ENCODE data around the gene DPP10.

Gene DPP10

GRCh38 chr2:115105966-115106365 lies 663.5 kb downstream of the DPP10 start:
- Mint-ChIP-seq H3K27ac (no peak overlapping the region), H3K4me3 (no peak overlapping the region), H3K27me3 (no peaks in the 10 kb centered on the region), H3K9me3 (peaks cover 0 to 4% of the 10 kb centered on the region in 2 donors), H3K4me1 (no peaks in the 10 kb centered on the region)
- DNase-seq (no peak), ATAC-seq (no peak)

GRCh38 chr2:115115135-115115534 lies 672.7 kb downstream of the DPP10 start:
- DNase-seq = no peak

GRCh38 chr2:115118306-115118705 lies 675.9 kb downstream of the DPP10 start:
- Mint-ChIP-seq H3K4me1 (no peaks in the 10 kb centered on the region), H3K9me3 (peaks cover 0 to 9% of the 10 kb centered on the region in 2 donors), H3K27ac (no peak overlapping the region), H3K4me3 (no peak overlapping the region), H3K27me3 (no peaks in the 10 kb centered on the region)
- ATAC-seq = no peak
- no peak for DNase-seq

More at GRCh38 chr2:115115135-115115534, 672.7 kb downstream of the DPP10 start:
- ATAC-seq = no peak
- Mint-ChIP-seq H3K9me3 (no peaks in the 10 kb centered on the region), H3K4me1 (no peaks in the 10 kb centered on the region), H3K27me3 (no peaks in the 10 kb centered on the region), H3K27ac (no peak overlapping the region), H3K4me3 (no peak overlapping the region)

GRCh38 chr2:115119086-115119485 lies 676.6 kb downstream of the DPP10 start:
- H3K27ac Mint-ChIP-seq = no peak overlapping the region
- DNase-seq (no peak), ATAC-seq (no peak)
- no peaks in the 10 kb centered on the region for H3K27me3 Mint-ChIP-seq
- H3K9me3 Mint-ChIP-seq = peaks cover under 1 to 9% of the 10 kb centered on the region in 2 donors
- H3K4me3 Mint-ChIP-seq = no peak overlapping the region
- H3K4me1 Mint-ChIP-seq = no peaks in the 10 kb centered on the region

- Mint-ChIP-seq H3K27ac (peak overlapping the region in 1 of 2 donors; percentile 46), H3K27me3 (no peaks in the 10 kb centered on the region), H3K4me3 (no peak overlapping the region), H3K4me1 (no peaks in the 10 kb centered on the region), H3K9me3 (peaks cover 4 to 9% of the 10 kb centered on the region in 2 donors)
- DNase-seq = no peak
- no peak for ATAC-seq
Measured at GRCh38 chr2:115122701-115123100, 680.3 kb downstream of the DPP10 start.

- H3K9me3 Mint-ChIP-seq = peaks cover 4 to 13% of the 10 kb centered on the region in 2 donors
- ATAC-seq (no peak), DNase-seq (no peak)
- H3K27me3 Mint-ChIP-seq = no peaks in the 10 kb centered on the region
- H3K4me1 Mint-ChIP-seq = no peaks in the 10 kb centered on the region
- no peak overlapping the region for H3K4me3 Mint-ChIP-seq
- H3K27ac Mint-ChIP-seq = no peak overlapping the region
Measured at GRCh38 chr2:115124817-115125216, 682.4 kb downstream of the DPP10 start.

GRCh38 chr2:115129536-115129935 lies 687.1 kb downstream of the DPP10 start:
- peaks cover 0 to 9% of the 10 kb centered on the region in 2 donors for H3K9me3 Mint-ChIP-seq
- no peak for ATAC-seq
- no peaks in the 10 kb centered on the region for H3K27me3 Mint-ChIP-seq
- no peak for DNase-seq
- no peak overlapping the region for H3K27ac Mint-ChIP-seq
- H3K4me1 Mint-ChIP-seq = no peaks in the 10 kb centered on the region
- H3K4me3 Mint-ChIP-seq = no peak overlapping the region

- H3K4me3 Mint-ChIP-seq = peak overlapping the region; percentile 39 to 44
- DNase-seq = no peak
- no peak for ATAC-seq
- peaks cover 29% of the 10 kb centered on the region for H3K27me3 Mint-ChIP-seq
- no peak overlapping the region for H3K27ac Mint-ChIP-seq
- H3K9me3 Mint-ChIP-seq = no peaks in the 10 kb centered on the region
- peaks cover 5% of the 10 kb centered on the region for H3K4me1 Mint-ChIP-seq
Measured at GRCh38 chr2:115160531-115161080, 718.2 kb downstream of the DPP10 start.

- DNase-seq (no peak), ATAC-seq (no peak)
- Mint-ChIP-seq H3K9me3 (no peaks in the 10 kb centered on the region), H3K27ac (no peak overlapping the region), H3K4me3 (peak overlapping the region; percentile 39 to 44), H3K27me3 (peaks cover 29% of the 10 kb centered on the region), H3K4me1 (peaks cover 5% of the 10 kb centered on the region)
Measured at GRCh38 chr2:115161081-115161770, 718.8 kb downstream of the DPP10 start.

GRCh38 chr2:115161771-115162493 lies 719.5 kb downstream of the DPP10 start:
- peaks cover 5% of the 10 kb centered on the region for H3K4me1 Mint-ChIP-seq
- H3K9me3 Mint-ChIP-seq = no peaks in the 10 kb centered on the region
- no peak for ATAC-seq
- H3K4me3 Mint-ChIP-seq = no peak overlapping the region
- H3K27me3 Mint-ChIP-seq = peaks cover 29% of the 10 kb centered on the region
- H3K27ac Mint-ChIP-seq = no peak overlapping the region
- no peak for DNase-seq

GRCh38 chr2:115162494-115163293 lies 720.3 kb downstream of the DPP10 start:
- H3K27me3 Mint-ChIP-seq = peaks cover 29% of the 10 kb centered on the region
- no peak for DNase-seq
- H3K4me3 Mint-ChIP-seq = no peak overlapping the region
- no peak for ATAC-seq
- H3K4me1 Mint-ChIP-seq = peaks cover 5% of the 10 kb centered on the region
- H3K9me3 Mint-ChIP-seq = no peaks in the 10 kb centered on the region
- H3K27ac Mint-ChIP-seq = no peak overlapping the region

GRCh38 chr2:115163572-115163971 lies 721.1 kb downstream of the DPP10 start:
- ATAC-seq = no peak

GRCh38 chr2:115165529-115166109 lies 723.2 kb downstream of the DPP10 start:
- no peak overlapping the region for H3K27ac Mint-ChIP-seq
- H3K9me3 Mint-ChIP-seq = no peaks in the 10 kb centered on the region
- DNase-seq = no peak
- ATAC-seq = no peak
- peaks cover 24% of the 10 kb centered on the region for H3K27me3 Mint-ChIP-seq
- H3K4me1 Mint-ChIP-seq = peaks cover 4% of the 10 kb centered on the region
- H3K4me3 Mint-ChIP-seq = no peak overlapping the region

More at GRCh38 chr2:115163572-115163971, 721.1 kb downstream of the DPP10 start:
- H3K9me3 Mint-ChIP-seq = no peaks in the 10 kb centered on the region
- DNase-seq = no peak
- peaks cover 5% of the 10 kb centered on the region for H3K4me1 Mint-ChIP-seq
- peaks cover 29% of the 10 kb centered on the region for H3K27me3 Mint-ChIP-seq
- H3K4me3 Mint-ChIP-seq = no peak overlapping the region
- H3K27ac Mint-ChIP-seq = no peak overlapping the region

- ATAC-seq (no peak), DNase-seq (no peak)
- Mint-ChIP-seq H3K27me3 (peaks cover 4% of the 10 kb centered on the region), H3K27ac (no peak overlapping the region), H3K4me3 (no peak overlapping the region), H3K4me1 (no peaks in the 10 kb centered on the region), H3K9me3 (no peaks in the 10 kb centered on the region)
Measured at GRCh38 chr2:115168457-115168856, 726.0 kb downstream of the DPP10 start.

GRCh38 chr2:115169814-115170213 lies 727.4 kb downstream of the DPP10 start:
- H3K4me1 Mint-ChIP-seq = no peaks in the 10 kb centered on the region
- DNase-seq = no peak
- ATAC-seq = no peak
- H3K27me3 Mint-ChIP-seq = no peaks in the 10 kb centered on the region
- no peak overlapping the region for H3K27ac Mint-ChIP-seq
- no peak overlapping the region for H3K4me3 Mint-ChIP-seq
- H3K9me3 Mint-ChIP-seq = no peaks in the 10 kb centered on the region
